HG03378 (cell line): ENCODE data around the gene IDH3G.

Experiments used
- ATAC-seq: cut with Tn5 transposase; IDR thresholded peaks from one replicate; pipeline ENCODE4 v1.9.1; 2021; ENCODE audit warnings: mild to moderate bottlenecking, moderate library complexity; ENCODE audit not compliant: unreplicated experiment

Gene IDH3G

DNA sequence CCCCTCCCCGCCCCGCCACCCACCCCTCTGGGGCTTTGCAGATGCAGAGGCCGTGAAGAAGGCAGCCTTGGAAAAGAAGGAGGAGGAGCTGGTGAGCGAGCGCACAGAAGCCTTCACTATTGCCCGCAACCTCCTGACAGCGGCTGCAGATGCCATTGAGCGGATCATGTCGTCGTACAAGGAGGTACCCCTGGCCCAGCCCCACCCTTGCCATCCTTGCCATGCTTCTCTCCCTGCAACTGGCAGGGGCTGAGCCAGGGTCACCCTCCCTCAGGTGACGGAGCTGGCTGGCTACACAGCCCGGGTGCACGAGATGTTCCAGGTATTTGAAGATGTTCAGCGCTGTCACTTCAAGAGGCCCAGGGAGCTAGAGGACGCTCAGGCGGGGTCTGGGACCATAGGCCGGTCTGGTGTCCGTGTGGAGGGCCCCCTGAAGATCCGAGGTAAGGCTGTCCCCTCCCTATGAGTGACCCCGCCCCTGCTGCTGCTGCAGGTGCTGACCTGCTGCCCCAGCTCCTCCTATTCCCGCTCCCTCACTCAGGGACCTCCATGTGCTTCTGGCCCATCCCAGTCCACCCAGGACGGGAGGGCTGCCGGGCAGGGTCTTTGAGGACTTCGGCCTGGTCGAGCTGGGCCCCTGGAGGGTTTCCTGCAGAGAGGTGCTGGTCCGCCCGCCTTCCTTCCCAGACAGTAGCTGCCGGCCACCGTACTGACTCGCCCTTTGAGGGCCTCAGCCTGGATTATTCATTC, 57.9 kb downstream of the IDH3G start:
- ATAC-seq = no peak
